ENCODE results near the gene SRPK3.

The SRPK3 gene

GRCh38 chrX:153831429-153832150 lies 50.7 kb downstream of the SRPK3 start:
- no peak for DNase-seq (ENCODE audit: low spot score)

- no peak for DNase-seq (ENCODE audit: low spot score)
Observed at GRCh38 chrX:153832728-153833127, 51.9 kb downstream of the SRPK3 start.
